BJ (cell line): ENCODE results near the gene XPO6. TPM values are rescaled to one million over a fixed set of nuclear protein-coding genes. Genes with fewer than 3 reads are reported as not detected.
A peak's percentile ranks its signal among the peaks of the same experiment; 100 is the strongest.

Source experiments
- CTCF ChIA-PET: fragments of 350-600 bp; formaldehyde crosslinking; extraction: SDS; loops from one replicate; lab custom pipeline; 2021; ENCODE audit warnings: antibody characterized with exemption, inconsistent platforms; lab: Yijun Ruan, JAX
- POLR2A ChIA-PET: fragments of 300-600 bp; sonication (Branson Sonifier 250); formaldehyde crosslinking; extraction: SDS; loops from one replicate; lab custom pipeline; 2021; ENCODE audit warnings: antibody characterized with exemption; lab: Charles Lee
- DNase-seq: peaks from one replicate; pipeline ENCODE4 v3.0.0-alpha.2; 2011; ENCODE audit warnings: low read depth
- H3K27me3 ChIP-seq: 2 replicates; pipeline ENCODE4 v1.6.0; 2011; ENCODE audit warnings: low read length; ENCODE audit not compliant: control insufficient read depth, insufficient read depth
- H3K36me3 ChIP-seq: 2 replicates; pipeline ENCODE4 v1.5.1; 2011; ENCODE audit warnings: low read length; ENCODE audit not compliant: control insufficient read depth, insufficient read depth
- H3K4me3 ChIP-seq: 2 replicates; pipeline ENCODE4 v1.5.1; 2011; ENCODE audit warnings: low read depth, mild to moderate bottlenecking, control low read depth, low read length
- polyA minus RNA-seq: library from RNA; depleted of rRNA, polyadenylated mRNA; stranded (reverse); fragments of >200 nt; gene quantifications from 2 replicates; pipeline ENCODE4 v1.2.3, GENCODE V29; 2011; rRNA and poly(A)+ RNA removed
- polyA plus RNA-seq: library from polyadenylated mRNA; depleted of rRNA; stranded (reverse); fragments of >200 nt; gene quantifications from 2 replicates; pipeline ENCODE4 v1.2.3, GENCODE V29; 2011; rRNA removed
- TF ChIP-seq, protein P1 (sequence below): IDR thresholded peaks from 2 replicates; pipeline ENCODE4 v1.5.1; 2011; ENCODE audit warnings: low read depth, mild to moderate bottlenecking, control low read depth, inconsistent platforms, low read length, moderate library complexity; ENCODE audit not compliant: insufficient read depth

XPO6 gene
- polyA plus RNA-seq (158 and 239 TPM in 2 replicates), polyA minus RNA-seq (204 and 308 TPM in 2 replicates)

DNA sequence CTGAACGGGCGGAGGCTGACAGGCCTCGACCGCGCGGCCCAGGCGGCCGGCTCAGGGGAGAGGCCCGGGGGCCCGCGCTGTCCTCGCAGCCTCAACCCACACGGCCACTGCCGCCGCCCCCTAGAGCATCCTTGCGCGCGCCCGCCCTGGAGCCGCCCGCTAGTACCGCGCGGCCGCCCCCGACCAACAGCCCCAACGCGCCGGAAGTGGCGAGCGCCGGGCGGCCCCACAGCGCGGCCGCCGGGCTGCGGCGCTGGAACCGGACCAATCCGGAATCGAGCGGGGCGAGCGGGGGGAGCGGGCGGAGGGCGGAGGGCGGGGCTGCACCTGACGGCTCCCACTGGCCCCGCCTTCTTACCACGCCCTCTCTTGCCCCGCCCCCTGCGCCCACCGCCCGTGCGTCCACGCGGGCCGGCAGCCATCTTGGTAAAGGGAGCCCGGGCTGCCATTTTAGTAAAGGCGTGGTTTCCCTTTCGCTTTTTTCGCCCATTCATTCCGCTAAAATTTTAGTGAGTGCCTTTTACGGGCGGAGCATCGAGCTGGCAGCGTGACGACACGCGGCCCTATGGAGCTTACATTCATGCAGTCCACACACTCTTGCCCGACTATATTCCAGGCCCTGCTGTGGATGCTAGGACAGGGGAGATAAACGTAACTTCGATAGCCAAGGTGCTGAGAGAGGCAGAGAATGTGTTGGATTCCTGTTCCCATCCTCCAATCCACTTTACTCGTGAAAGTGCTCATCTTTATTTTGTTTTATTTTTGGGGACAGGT, at the start of gene XPO6:
TSS of gene XPO6 (minus strand) at position 208 of the 774 bp plus-strand sequence. CDS start 597 bp downstream, outside the sequence.
- TF ChIP-seq, protein P1, sequence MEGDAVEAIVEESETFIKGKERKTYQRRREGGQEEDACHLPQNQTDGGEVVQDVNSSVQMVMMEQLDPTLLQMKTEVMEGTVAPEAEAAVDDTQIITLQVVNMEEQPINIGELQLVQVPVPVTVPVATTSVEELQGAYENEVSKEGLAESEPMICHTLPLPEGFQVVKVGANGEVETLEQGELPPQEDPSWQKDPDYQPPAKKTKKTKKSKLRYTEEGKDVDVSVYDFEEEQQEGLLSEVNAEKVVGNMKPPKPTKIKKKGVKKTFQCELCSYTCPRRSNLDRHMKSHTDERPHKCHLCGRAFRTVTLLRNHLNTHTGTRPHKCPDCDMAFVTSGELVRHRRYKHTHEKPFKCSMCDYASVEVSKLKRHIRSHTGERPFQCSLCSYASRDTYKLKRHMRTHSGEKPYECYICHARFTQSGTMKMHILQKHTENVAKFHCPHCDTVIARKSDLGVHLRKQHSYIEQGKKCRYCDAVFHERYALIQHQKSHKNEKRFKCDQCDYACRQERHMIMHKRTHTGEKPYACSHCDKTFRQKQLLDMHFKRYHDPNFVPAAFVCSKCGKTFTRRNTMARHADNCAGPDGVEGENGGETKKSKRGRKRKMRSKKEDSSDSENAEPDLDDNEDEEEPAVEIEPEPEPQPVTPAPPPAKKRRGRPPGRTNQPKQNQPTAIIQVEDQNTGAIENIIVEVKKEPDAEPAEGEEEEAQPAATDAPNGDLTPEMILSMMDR: no peak
- ChIA-PET CTCF (interaction anchor here (3.3 kb wide), 1 partner anchor 18 kb away, joined by 8 read pairs; no protein-coding TSS in a partner anchor), POLR2A (no interaction called here)
- Histone ChIP-seq H3K4me3 (peak within 1 kb of the TSS; percentile 93), H3K36me3 (peaks cover 3% of the 10 kb centered on the region; the same call in 1 of the 2 replicates), H3K27me3 (no peaks in the 10 kb centered on the region)
- peak; percentile 35 for DNase-seq

- TF ChIP-seq, protein P1: no peak
- no peaks in the 10 kb centered on the region for H3K36me3 ChIP-seq
- CTCF ChIA-PET: no interaction called here
- POLR2A ChIA-PET: no interaction called here
- no peak overlapping the region for H3K4me3 ChIP-seq
- no peak for DNase-seq
- H3K27me3 ChIP-seq: peaks cover 36% of the 10 kb centered on the region
Measured at GRCh38 chr16:28260193-28260592, 48.4 kb upstream of the XPO6 start.

- no peak overlapping the region for H3K4me3 ChIP-seq
- H3K36me3 ChIP-seq: no peaks in the 10 kb centered on the region
- CTCF ChIA-PET: no interaction called here
- DNase-seq: no peak
- H3K27me3 ChIP-seq: peaks cover 36% of the 10 kb centered on the region
- POLR2A ChIA-PET: no interaction called here
- TF ChIP-seq, protein P1: no peak
Measured at GRCh38 chr16:28259781-28260150, 48.0 kb upstream of the XPO6 start.

DNA sequence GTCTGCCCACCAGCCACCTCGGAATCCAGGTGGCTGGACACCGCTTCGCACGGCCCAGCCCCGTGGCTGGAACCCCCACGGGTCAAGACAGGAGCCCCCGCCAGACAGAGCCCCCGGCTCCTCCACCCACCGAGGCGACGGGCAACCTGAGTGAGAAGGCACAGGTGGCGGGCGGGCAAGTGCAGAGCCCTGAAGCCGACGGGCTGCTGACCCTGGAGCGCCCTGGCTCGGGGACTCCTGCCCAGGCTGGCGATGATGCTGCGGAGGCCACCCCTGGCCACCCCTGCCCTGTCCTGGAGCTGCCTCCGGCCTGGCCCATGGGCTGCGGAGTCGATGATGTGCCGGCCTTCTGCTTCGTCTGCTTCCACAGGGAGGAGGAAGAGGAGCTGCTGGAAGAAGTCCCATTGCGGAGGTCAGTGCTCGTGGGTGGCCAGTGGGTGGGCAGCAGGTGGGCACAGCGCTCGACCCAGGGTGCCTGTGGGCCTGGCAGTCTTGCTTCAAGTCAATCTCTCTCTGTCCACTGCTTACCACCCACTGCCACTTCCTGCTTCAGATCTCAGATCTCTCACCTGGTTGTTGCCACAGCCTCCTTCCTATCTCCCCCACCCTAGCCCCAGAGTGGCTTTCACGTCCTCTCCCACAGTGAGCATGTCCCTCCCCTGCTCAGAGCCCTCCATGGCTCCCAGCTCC, 47.5 kb upstream of the XPO6 start:
- POLR2A ChIA-PET: no interaction called here
- TF ChIP-seq, protein P1: no peak
- DNase-seq: no peak
- no peak overlapping the region for H3K4me3 ChIP-seq
- peaks cover 36% of the 10 kb centered on the region for H3K27me3 ChIP-seq
- CTCF ChIA-PET: no interaction called here
- no peaks in the 10 kb centered on the region for H3K36me3 ChIP-seq

- H3K27me3 ChIP-seq: peaks cover 36% of the 10 kb centered on the region
- no peak for DNase-seq
- POLR2A ChIA-PET: no interaction called here
- no peak overlapping the region for H3K4me3 ChIP-seq
- no peaks in the 10 kb centered on the region for H3K36me3 ChIP-seq
- TF ChIP-seq, protein P1: no peak
- CTCF ChIA-PET: no interaction called here
Measured at GRCh38 chr16:28258567-28258966, 46.8 kb upstream of the XPO6 start.
